Suprapubic skin (tissue), 4 donors: Measurements from ENCODE around the gene CALM1. TPM values are rescaled to one million over a fixed set of nuclear protein-coding genes. Genes with fewer than 3 reads are reported as not detected.

ENCODE experiments used
- DNase-seq, 2 donors: peaks; one replicate each; pipeline ENCODE4 v3.0.0-alpha.2; 2019; ENCODE audit warnings: low spot score in 2 of 2
- H3K27ac ChIP-seq: fragments of 200-600 bp; sonication (generic); one replicate; pipeline ENCODE4 v1.5.1; 2019
- H3K27me3 ChIP-seq: fragments of 200-600 bp; sonication (generic); one replicate; pipeline ENCODE4 v1.5.1; 2019
- H3K36me3 ChIP-seq: fragments of 200-600 bp; sonication (generic); one replicate; pipeline ENCODE4 v1.5.1; 2019
- H3K4me1 ChIP-seq: fragments of 200-600 bp; sonication (generic); one replicate; pipeline ENCODE4 v1.5.1; 2019
- H3K4me3 ChIP-seq: fragments of 200-600 bp; sonication (generic); one replicate; pipeline ENCODE4 v1.5.1; 2019; ENCODE audit warnings: mild to moderate bottlenecking
- H3K9me3 ChIP-seq: fragments of 200-600 bp; sonication (generic); one replicate; pipeline ENCODE4 v1.5.1; 2019
- CTCF ChIP-seq, 2 donors: fragments of 200-600 bp in 1 of 2; fragments of 450-650 bp in 1 of 2; sonication (generic) in 1 of 2; IDR thresholded peaks; one replicate each; pipeline ENCODE4 v1.5.1; 2016 to 2019; ENCODE audit warnings: antibody characterized with exemption in 2 of 2, mild to moderate bottlenecking in 1 of 2, moderate library complexity in 1 of 2
- EP300 ChIP-seq: sonication (generic); formaldehyde crosslinking; IDR thresholded peaks from one replicate; pipeline ENCODE4 v1.6.1; 2017; ENCODE audit warnings: antibody characterized with exemption
- POLR2A ChIP-seq, 2 donors: fragments of 450-650 bp; IDR thresholded peaks; one replicate each; pipeline ENCODE4 v1.6.1; 2017; ENCODE audit warnings: antibody characterized with exemption in 2 of 2, mild to moderate bottlenecking in 2 of 2, moderate library complexity in 2 of 2
- POLR2AphosphoS5 ChIP-seq, 3 donors: sonication (generic); formaldehyde crosslinking; IDR thresholded peaks; one replicate each; pipeline ENCODE4 v1.6.1; 2017; ENCODE audit warnings: antibody characterized with exemption in 3 of 3
- WGBS: methylation state at CpG from one replicate; pipeline ENCODE4 v1.1.5; 2018; 5-methylcytosine and 5-hydroxymethylcytosine counted together
- total RNA-seq, 4 donors: library from RNA; depleted of rRNA; stranded (reverse); fragments of >200 nt; gene quantifications; one replicate each; pipeline ENCODE4 v1.1.0, GENCODE V29; 2016

The CALM1 gene
- total RNA-seq, 4 donors from 2014 or later = 258 to 369 (median 300) TPM

GRCh38 chr14:90445011-90445410, 48.2 kb downstream of the CALM1 start:
- H3K36me3 ChIP-seq = no peaks in the 10 kb centered on the region
- no peaks in the 10 kb centered on the region for H3K9me3 ChIP-seq
- no peaks in the 10 kb centered on the region for H3K27me3 ChIP-seq
- peak overlapping the region; percentile 32 for H3K27ac ChIP-seq
- DNase-seq = peak in 1 of 2 donors; percentile 25
- 95% methylated on average over 4 of the region's 4 CpGs for WGBS
- no peak overlapping the region for H3K4me3 ChIP-seq
- peaks cover 21% of the 10 kb centered on the region for H3K4me1 ChIP-seq
- TF ChIP-seq POLR2A (IDR thresholded peaks at IDR 0.05) (no peak), POLR2AphosphoS5 (IDR thresholded peaks at IDR 0.05) (no peak)

GRCh38 chr14:90446405-90446804, 49.6 kb downstream of the CALM1 start:
- TF ChIP-seq CTCF (IDR thresholded peaks at IDR 0.05) (no peak), EP300 (no peak), POLR2AphosphoS5 (IDR thresholded peaks at IDR 0.05) (no peak), POLR2A (IDR thresholded peaks at IDR 0.05) (no peak)
- no peak overlapping the region for H3K4me3 ChIP-seq
- no peaks in the 10 kb centered on the region for H3K9me3 ChIP-seq
- H3K27ac ChIP-seq = no peak overlapping the region
- 85% methylated on average over 4 of the region's 4 CpGs for WGBS
- peaks cover 16% of the 10 kb centered on the region for H3K4me1 ChIP-seq
- H3K36me3 ChIP-seq = no peaks in the 10 kb centered on the region
- H3K27me3 ChIP-seq = no peaks in the 10 kb centered on the region
- DNase-seq = no peak

- no peaks in the 10 kb centered on the region for H3K9me3 ChIP-seq
- H3K27ac ChIP-seq = no peak overlapping the region
- TF ChIP-seq POLR2AphosphoS5 (IDR thresholded peaks at IDR 0.05) (no peak), CTCF (IDR thresholded peaks at IDR 0.05) (no peak), POLR2A (IDR thresholded peaks at IDR 0.05) (no peak), EP300 (no peak)
- WGBS = 91% methylated on average over 9 of the region's 9 CpGs
- no peak for DNase-seq
- H3K36me3 ChIP-seq = no peaks in the 10 kb centered on the region
- no peaks in the 10 kb centered on the region for H3K27me3 ChIP-seq
- peaks cover 15% of the 10 kb centered on the region for H3K4me1 ChIP-seq
- no peak overlapping the region for H3K4me3 ChIP-seq
These were observed 51.1 kb downstream of the CALM1 start for GRCh38 chr14:90447720-90448497.

GRCh38 chr14:90449411-90449810, 52.6 kb downstream of the CALM1 start:
- Histone ChIP-seq H3K36me3 (no peaks in the 10 kb centered on the region), H3K27ac (no peak overlapping the region), H3K4me3 (no peak overlapping the region), H3K4me1 (peaks cover 13% of the 10 kb centered on the region), H3K9me3 (no peaks in the 10 kb centered on the region), H3K27me3 (peaks cover 4% of the 10 kb centered on the region)
- no peak for TF ChIP-seq CTCF (IDR thresholded peaks at IDR 0.05)
- no peak for TF ChIP-seq EP300
- TF ChIP-seq POLR2A (IDR thresholded peaks at IDR 0.05) = no peak
- no peak for TF ChIP-seq POLR2AphosphoS5 (IDR thresholded peaks at IDR 0.05)
- 85% methylated on average over 5 of the region's 5 CpGs for WGBS
- no peak for DNase-seq

DNA sequence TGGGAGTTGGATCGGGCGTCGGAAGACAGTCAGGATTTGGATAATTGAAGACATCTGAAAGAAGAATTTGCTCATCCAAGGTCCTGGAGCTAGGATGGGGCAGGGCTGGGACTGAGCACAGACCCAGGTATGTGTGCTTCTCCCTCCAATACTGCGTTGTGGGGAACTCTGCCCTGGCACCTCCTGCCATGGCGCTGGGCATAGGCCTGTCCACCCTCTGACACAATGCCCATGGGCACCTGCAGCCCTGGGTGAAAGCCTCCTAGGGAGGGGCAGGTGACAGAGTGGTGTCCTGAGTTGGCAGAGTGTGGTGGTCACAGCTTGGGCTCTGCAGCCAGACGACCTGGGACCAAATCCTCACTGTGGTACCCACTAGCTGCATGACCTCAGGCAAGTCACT, 53.3 kb downstream of the CALM1 start:
- Histone ChIP-seq H3K27ac (no peak overlapping the region), H3K27me3 (peaks cover 9% of the 10 kb centered on the region), H3K4me3 (no peak overlapping the region), H3K36me3 (no peaks in the 10 kb centered on the region), H3K9me3 (no peaks in the 10 kb centered on the region), H3K4me1 (peaks cover 7% of the 10 kb centered on the region)
- 87% methylated on average over 6 of the region's 6 CpGs for WGBS
- DNase-seq = no peak
- no peak for TF ChIP-seq POLR2A (IDR thresholded peaks at IDR 0.05)
- no peak for TF ChIP-seq CTCF (IDR thresholded peaks at IDR 0.05)
- TF ChIP-seq POLR2AphosphoS5 (IDR thresholded peaks at IDR 0.05) = no peak
- no peak for TF ChIP-seq EP300
